Hepatocyte (in vitro differentiated cells): ENCODE results near the gene MRPS24. TPM values are rescaled to one million over a fixed set of nuclear protein-coding genes. Genes with fewer than 3 reads are reported as not detected.

ENCODE experiments used
- DNase-seq: peaks from one replicate; pipeline ENCODE4 v3.0.0-alpha.2; 2016; ENCODE audit warnings: low spot score
- H2AFZ ChIP-seq: fragments of 200-600 bp; sonication (generic); 2 replicates; pipeline ENCODE4 v1.6.0; 2016; ENCODE audit warnings: antibody characterized with exemption, mild to moderate bottlenecking
- H3K27ac ChIP-seq: fragments of 200-600 bp; sonication (generic); 2 replicates; pipeline ENCODE4 v1.5.1; 2016; ENCODE audit warnings: mild to moderate bottlenecking
- H3K27me3 ChIP-seq: fragments of 200-600 bp; sonication (generic); 2 replicates; pipeline ENCODE4 v1.6.1; 2016
- H3K36me3 ChIP-seq: fragments of 200-600 bp; sonication (generic); replicated peaks from 2 replicates; pipeline ENCODE4 v1.5.1; 2016; ENCODE audit warnings: low read depth; ENCODE audit not compliant: insufficient read depth
- H3K4me1 ChIP-seq: fragments of 200-600 bp; sonication (generic); 2 replicates; pipeline ENCODE4 v1.5.1; 2016; ENCODE audit warnings: mild to moderate bottlenecking, moderate library complexity; ENCODE audit not compliant: insufficient read depth
- H3K4me2 ChIP-seq: fragments of 200-600 bp; sonication (generic); 2 replicates; pipeline ENCODE4 v1.6.0; 2016
- H3K4me3 ChIP-seq: fragments of 200-600 bp; sonication (generic); 2 replicates; pipeline ENCODE4 v1.5.1; 2016; ENCODE audit warnings: mild to moderate bottlenecking
- H3K79me2 ChIP-seq: fragments of 200-600 bp; sonication (generic); 2 replicates; pipeline ENCODE4 v1.6.0; 2017; ENCODE audit warnings: mild to moderate bottlenecking
- H3K9me2 ChIP-seq: fragments of 200-600 bp; sonication (generic); replicated peaks from 2 replicates; pipeline ENCODE4 v1.6.0; 2017; ENCODE audit warnings: mild to moderate bottlenecking; ENCODE audit not compliant: insufficient read depth
- H3K9me3 ChIP-seq: fragments of 200-600 bp; sonication (generic); 2 replicates; pipeline ENCODE4 v1.5.1; 2016; ENCODE audit warnings: low read depth, mild to moderate bottlenecking
- H4K20me1 ChIP-seq: fragments of 200-600 bp; sonication (generic); 2 replicates; pipeline ENCODE4 v1.6.0; 2016; ENCODE audit warnings: mild to moderate bottlenecking; ENCODE audit not compliant: insufficient read depth, poor library complexity, severe bottlenecking
- EZH2 ChIP-seq: fragments of 200-600 bp; sonication (generic); IDR thresholded peaks from 2 replicates; pipeline ENCODE4 v1.6.1; 2016; ENCODE audit warnings: antibody characterized with exemption, mild to moderate bottlenecking, borderline replicate concordance
- EZH2phosphoT487 ChIP-seq: fragments of 200-600 bp; sonication (generic); IDR thresholded peaks from one replicate; pipeline ENCODE4 v1.6.1; 2018; ENCODE audit warnings: antibody characterized with exemption, mild to moderate bottlenecking, low read depth, moderate library complexity; ENCODE audit not compliant: unreplicated experiment, severe bottlenecking
- WGBS: methylation state at CpG from one replicate; pipeline ENCODE4 v1.1.6; 2016; ENCODE audit warnings: low lambda C conversion rate; ENCODE audit errors: missing lambda C conversion rate; 5-methylcytosine and 5-hydroxymethylcytosine counted together
- polyA plus RNA-seq: library from polyadenylated mRNA; unstranded; fragments of >200 nt; fragmentation: Nextera tagmentation; extraction: Ambion mirVana; gene quantifications from 2 replicates; pipeline ENCODE4 v1.2.1, GENCODE V29; 2016
- total RNA-seq: library from RNA; depleted of rRNA; stranded (reverse); fragments of >200 nt; gene quantifications from 2 replicates; pipeline ENCODE4 v1.2.3, GENCODE V29; 2014
- TF ChIP-seq, protein P1 (sequence below): fragments of 200-600 bp; sonication (generic); IDR thresholded peaks from 2 replicates; pipeline ENCODE4 v1.5.1; 2016; ENCODE audit warnings: antibody characterized with exemption, mild to moderate bottlenecking; ENCODE audit not compliant: poor library complexity

MRPS24 gene
- total and polyA plus RNA-seq, 2 experiments from 2014 or later: 72.4 to 150 TPM

DNA sequence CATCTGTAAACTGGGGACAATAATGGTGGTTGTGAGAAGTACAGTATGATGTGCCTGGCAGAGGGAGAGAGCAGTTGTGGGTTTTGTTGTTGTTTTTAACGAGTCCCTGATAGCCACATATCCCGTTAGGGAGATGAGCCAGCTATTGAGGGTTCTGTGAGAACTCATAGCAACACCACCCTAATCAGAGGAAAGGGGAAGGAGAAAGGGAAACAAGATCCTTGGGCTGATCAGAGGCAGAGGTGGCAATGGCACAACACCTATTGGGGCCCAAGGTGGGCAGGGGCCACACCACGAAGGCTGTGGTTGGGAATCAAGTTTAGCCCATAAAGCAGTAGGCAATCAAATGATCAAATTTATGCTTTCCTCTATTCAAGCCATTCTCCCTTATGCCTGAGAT lies 1.7 kb upstream of the MRPS24 start:
- WGBS: 97% methylated on average over 3 of the region's 3 CpGs
- no peaks in the 10 kb centered on the region for H4K20me1 ChIP-seq
- no peak overlapping the region for H2AFZ ChIP-seq

DNA sequence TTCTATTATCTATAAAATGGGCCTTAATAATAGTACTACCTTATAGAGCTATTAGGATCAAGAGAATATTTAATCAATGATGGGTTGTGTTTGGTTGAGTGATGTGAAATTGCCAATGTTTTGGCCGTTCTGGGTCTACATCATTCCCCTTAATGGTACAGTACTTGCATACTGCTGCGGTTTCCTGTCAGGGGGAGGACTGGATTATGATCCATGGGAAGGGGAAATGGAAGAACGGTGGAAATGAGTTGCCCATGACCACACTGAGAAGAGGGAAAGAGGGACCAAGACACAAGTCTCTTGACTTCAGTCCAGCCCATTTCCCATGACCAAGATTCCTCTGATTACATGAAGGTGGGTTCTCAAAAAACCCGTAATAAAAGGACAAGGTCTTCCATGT lies 999 bp upstream of the MRPS24 start:
- Histone ChIP-seq H3K27ac (peak overlapping the region; percentile 92), H3K9me2 (no peaks in the 10 kb centered on the region), H3K27me3 (no peaks in the 10 kb centered on the region), H3K79me2 (no peaks in the 10 kb centered on the region), H3K4me1 (peaks cover 20% of the 10 kb centered on the region), H3K4me2 (peak overlapping the region; percentile 83), H3K9me3 (no peaks in the 10 kb centered on the region), H4K20me1 (no peaks in the 10 kb centered on the region), H3K36me3 (no peaks in the 10 kb centered on the region), H2AFZ (peak overlapping the region; percentile 82), H3K4me3 (no peak overlapping the region)
- 97% methylated on average over 4 of the region's 4 CpGs for WGBS
- DNase-seq: no peak
- TF ChIP-seq, protein P1, sequence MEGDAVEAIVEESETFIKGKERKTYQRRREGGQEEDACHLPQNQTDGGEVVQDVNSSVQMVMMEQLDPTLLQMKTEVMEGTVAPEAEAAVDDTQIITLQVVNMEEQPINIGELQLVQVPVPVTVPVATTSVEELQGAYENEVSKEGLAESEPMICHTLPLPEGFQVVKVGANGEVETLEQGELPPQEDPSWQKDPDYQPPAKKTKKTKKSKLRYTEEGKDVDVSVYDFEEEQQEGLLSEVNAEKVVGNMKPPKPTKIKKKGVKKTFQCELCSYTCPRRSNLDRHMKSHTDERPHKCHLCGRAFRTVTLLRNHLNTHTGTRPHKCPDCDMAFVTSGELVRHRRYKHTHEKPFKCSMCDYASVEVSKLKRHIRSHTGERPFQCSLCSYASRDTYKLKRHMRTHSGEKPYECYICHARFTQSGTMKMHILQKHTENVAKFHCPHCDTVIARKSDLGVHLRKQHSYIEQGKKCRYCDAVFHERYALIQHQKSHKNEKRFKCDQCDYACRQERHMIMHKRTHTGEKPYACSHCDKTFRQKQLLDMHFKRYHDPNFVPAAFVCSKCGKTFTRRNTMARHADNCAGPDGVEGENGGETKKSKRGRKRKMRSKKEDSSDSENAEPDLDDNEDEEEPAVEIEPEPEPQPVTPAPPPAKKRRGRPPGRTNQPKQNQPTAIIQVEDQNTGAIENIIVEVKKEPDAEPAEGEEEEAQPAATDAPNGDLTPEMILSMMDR: no peak
- TF ChIP-seq EZH2 (no peak), EZH2phosphoT487 (no peak)

More for the DNA sequence above, 1.7 kb upstream of the MRPS24 start:
- no peaks in the 10 kb centered on the region for H3K9me2 ChIP-seq
- no peaks in the 10 kb centered on the region for H3K9me3 ChIP-seq
- no peak overlapping the region for H3K27ac ChIP-seq
- H3K79me2 ChIP-seq: no peaks in the 10 kb centered on the region
- H3K4me1 ChIP-seq: peaks cover 20% of the 10 kb centered on the region
- no peak overlapping the region for H3K4me2 ChIP-seq
- TF ChIP-seq, protein P1: no peak
- TF ChIP-seq EZH2: no peak
- no peak for TF ChIP-seq EZH2phosphoT487
- DNase-seq: no peak
- H3K4me3 ChIP-seq: no peak overlapping the region
- no peaks in the 10 kb centered on the region for H3K27me3 ChIP-seq
- no peaks in the 10 kb centered on the region for H3K36me3 ChIP-seq

DNA sequence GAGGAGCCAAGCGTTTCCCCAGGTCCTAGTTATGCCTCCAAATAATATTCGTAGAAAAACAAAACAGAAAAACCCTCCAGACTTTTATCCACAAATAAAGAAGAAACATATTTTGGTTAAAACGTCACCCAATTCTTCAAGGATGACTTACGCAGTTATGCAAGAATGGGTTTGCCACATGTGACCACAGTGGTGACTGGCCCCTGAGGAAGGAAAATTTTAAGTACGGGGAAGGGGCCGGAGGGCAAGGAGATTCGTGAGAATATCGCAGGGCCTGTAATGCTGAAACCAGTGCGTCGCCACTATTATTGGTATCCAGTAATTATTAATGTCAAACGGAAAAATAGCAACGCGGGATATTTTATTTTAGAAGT lies 537 bp upstream of the MRPS24 start:
- Histone ChIP-seq H3K4me2 (peak overlapping the region; percentile 83), H3K79me2 (no peaks in the 10 kb centered on the region), H3K36me3 (no peaks in the 10 kb centered on the region), H3K27me3 (no peaks in the 10 kb centered on the region), H4K20me1 (no peaks in the 10 kb centered on the region), H3K27ac (peak overlapping the region; percentile 92), H2AFZ (peak overlapping the region; percentile 82), H3K9me2 (no peaks in the 10 kb centered on the region), H3K4me1 (peaks cover 20% of the 10 kb centered on the region), H3K9me3 (no peaks in the 10 kb centered on the region), H3K4me3 (peak overlapping the region; percentile 23)
- peak; percentile 34 for DNase-seq
- 60% methylated on average over 13 of the region's 13 CpGs for WGBS
- no peak for TF ChIP-seq EZH2phosphoT487
- TF ChIP-seq, protein P1: no peak
- TF ChIP-seq EZH2: no peak

DNA sequence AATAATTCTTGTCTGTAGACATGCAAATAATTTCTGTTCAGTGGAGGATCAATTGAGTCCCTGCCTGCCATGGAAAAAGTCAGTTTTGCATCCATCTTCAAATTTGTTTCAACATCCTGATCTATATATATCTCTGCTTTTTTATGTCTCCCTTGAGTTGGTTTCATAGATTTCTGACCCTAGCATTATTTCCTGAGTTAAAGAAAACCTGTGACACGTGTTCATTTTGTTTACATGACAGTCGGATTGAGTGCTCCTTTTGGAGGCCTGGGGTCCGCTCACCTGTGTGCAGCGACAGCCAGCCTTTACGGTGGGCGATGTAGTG lies 674 bp downstream of the MRPS24 start:
- Histone ChIP-seq H3K36me3 (no peaks in the 10 kb centered on the region), H4K20me1 (no peaks in the 10 kb centered on the region), H3K79me2 (no peaks in the 10 kb centered on the region), H3K4me3 (peak overlapping the region; percentile 57), H3K4me2 (peak overlapping the region; percentile 80), H3K27ac (peak overlapping the region; percentile 92), H3K27me3 (no peaks in the 10 kb centered on the region), H3K9me2 (no peaks in the 10 kb centered on the region), H3K9me3 (no peaks in the 10 kb centered on the region), H3K4me1 (peaks cover 20% of the 10 kb centered on the region), H2AFZ (peak overlapping the region; percentile 57)
- no peak for DNase-seq
- no peak for TF ChIP-seq EZH2
- TF ChIP-seq, protein P1: no peak
- TF ChIP-seq EZH2phosphoT487: no peak
- 0% methylated on average over 6 of the region's 6 CpGs for WGBS
